Hepatocyte (in vitro differentiated cells): ENCODE measurements around the gene IL21R. TPM values are rescaled to one million over a fixed set of nuclear protein-coding genes. Genes with fewer than 3 reads are reported as not detected.
A peak's percentile ranks its signal among the peaks of the same experiment; 100 is the strongest.

Experiments
- DNase-seq: peaks from one replicate; pipeline ENCODE4 v3.0.0-alpha.2; 2016; ENCODE audit warnings: low spot score
- H2AFZ ChIP-seq: fragments of 200-600 bp; sonication (generic); 2 replicates; pipeline ENCODE4 v1.6.0; 2016; ENCODE audit warnings: antibody characterized with exemption, mild to moderate bottlenecking
- H3K27ac ChIP-seq: fragments of 200-600 bp; sonication (generic); 2 replicates; pipeline ENCODE4 v1.5.1; 2016; ENCODE audit warnings: mild to moderate bottlenecking
- H3K27me3 ChIP-seq: fragments of 200-600 bp; sonication (generic); 2 replicates; pipeline ENCODE4 v1.6.1; 2016
- H3K36me3 ChIP-seq: fragments of 200-600 bp; sonication (generic); replicated peaks from 2 replicates; pipeline ENCODE4 v1.5.1; 2016; ENCODE audit warnings: low read depth; ENCODE audit not compliant: insufficient read depth
- H3K4me1 ChIP-seq: fragments of 200-600 bp; sonication (generic); 2 replicates; pipeline ENCODE4 v1.5.1; 2016; ENCODE audit warnings: mild to moderate bottlenecking, moderate library complexity; ENCODE audit not compliant: insufficient read depth
- H3K4me2 ChIP-seq: fragments of 200-600 bp; sonication (generic); 2 replicates; pipeline ENCODE4 v1.6.0; 2016
- H3K4me3 ChIP-seq: fragments of 200-600 bp; sonication (generic); 2 replicates; pipeline ENCODE4 v1.5.1; 2016; ENCODE audit warnings: mild to moderate bottlenecking
- H3K79me2 ChIP-seq: fragments of 200-600 bp; sonication (generic); 2 replicates; pipeline ENCODE4 v1.6.0; 2017; ENCODE audit warnings: mild to moderate bottlenecking
- H3K9me2 ChIP-seq: fragments of 200-600 bp; sonication (generic); replicated peaks from 2 replicates; pipeline ENCODE4 v1.6.0; 2017; ENCODE audit warnings: mild to moderate bottlenecking; ENCODE audit not compliant: insufficient read depth
- H3K9me3 ChIP-seq: fragments of 200-600 bp; sonication (generic); 2 replicates; pipeline ENCODE4 v1.5.1; 2016; ENCODE audit warnings: low read depth, mild to moderate bottlenecking
- H4K20me1 ChIP-seq: fragments of 200-600 bp; sonication (generic); 2 replicates; pipeline ENCODE4 v1.6.0; 2016; ENCODE audit warnings: mild to moderate bottlenecking; ENCODE audit not compliant: insufficient read depth, poor library complexity, severe bottlenecking
- EZH2 ChIP-seq: fragments of 200-600 bp; sonication (generic); IDR thresholded peaks from 2 replicates; pipeline ENCODE4 v1.6.1; 2016; ENCODE audit warnings: antibody characterized with exemption, mild to moderate bottlenecking, borderline replicate concordance
- EZH2phosphoT487 ChIP-seq: fragments of 200-600 bp; sonication (generic); IDR thresholded peaks from one replicate; pipeline ENCODE4 v1.6.1; 2018; ENCODE audit warnings: antibody characterized with exemption, mild to moderate bottlenecking, low read depth, moderate library complexity; ENCODE audit not compliant: unreplicated experiment, severe bottlenecking
- WGBS: methylation state at CpG from one replicate; pipeline ENCODE4 v1.1.6; 2016; ENCODE audit warnings: low lambda C conversion rate; ENCODE audit errors: missing lambda C conversion rate; 5-methylcytosine and 5-hydroxymethylcytosine counted together
- polyA plus RNA-seq: library from polyadenylated mRNA; unstranded; fragments of >200 nt; fragmentation: Nextera tagmentation; extraction: Ambion mirVana; gene quantifications from 2 replicates; pipeline ENCODE4 v1.2.1, GENCODE V29; 2016
- total RNA-seq: library from RNA; depleted of rRNA; stranded (reverse); fragments of >200 nt; gene quantifications from 2 replicates; pipeline ENCODE4 v1.2.3, GENCODE V29; 2014
- TF ChIP-seq, protein P1 (sequence below): fragments of 200-600 bp; sonication (generic); IDR thresholded peaks from 2 replicates; pipeline ENCODE4 v1.5.1; 2016; ENCODE audit warnings: antibody characterized with exemption, mild to moderate bottlenecking; ENCODE audit not compliant: poor library complexity

The IL21R gene
- total and polyA plus RNA-seq, 2 experiments from 2014 or later: 0.10 TPM; not detected in 1

DNA sequence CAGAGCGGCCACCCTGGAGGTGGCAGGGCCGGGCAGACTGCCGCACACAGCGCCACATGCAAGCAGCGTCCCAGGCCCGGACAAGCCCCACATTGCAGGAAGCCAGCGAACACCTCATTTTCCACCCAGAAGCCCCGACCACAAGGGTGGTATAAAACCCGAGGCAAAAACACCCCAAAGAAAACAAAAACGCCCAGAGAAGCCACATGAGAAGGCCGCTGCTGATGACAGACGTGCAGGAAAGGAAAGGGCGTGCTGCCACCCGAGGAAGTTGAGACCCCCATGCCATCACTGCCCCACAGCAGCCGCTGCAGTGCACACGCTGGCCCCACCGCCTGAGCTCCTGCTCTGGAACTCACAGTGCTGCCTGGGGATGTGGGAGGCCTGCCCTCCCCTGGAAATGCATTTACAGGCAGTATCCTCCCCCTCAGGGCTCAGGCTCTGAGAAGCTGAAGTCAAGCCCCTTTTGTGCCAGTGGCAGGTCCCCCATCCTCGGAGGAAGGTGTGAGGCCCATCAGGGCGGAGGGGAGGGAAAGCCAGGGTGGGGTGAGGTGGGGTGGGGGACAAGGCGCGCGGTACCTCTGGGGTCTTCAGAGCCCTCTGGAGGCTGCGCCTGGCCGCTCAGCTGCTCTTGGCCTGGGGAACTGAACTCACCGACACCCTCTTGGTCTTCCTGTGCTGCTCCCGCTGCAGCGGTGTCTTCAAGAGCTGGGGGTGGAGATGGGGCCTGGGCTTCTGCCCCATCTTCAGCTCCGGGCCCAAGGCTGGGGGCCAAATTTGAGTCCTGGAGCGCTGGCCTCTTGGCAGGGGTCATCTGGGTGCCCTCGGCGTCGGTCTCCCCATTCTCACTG is 62.0 kb downstream of the IL21R start:
- no peaks in the 10 kb centered on the region for H3K9me3 ChIP-seq
- peaks cover 9% of the 10 kb centered on the region for H3K4me1 ChIP-seq
- no peak for DNase-seq
- no peaks in the 10 kb centered on the region for H3K9me2 ChIP-seq
- H3K36me3 ChIP-seq: no peaks in the 10 kb centered on the region
- H3K79me2 ChIP-seq: no peaks in the 10 kb centered on the region
- TF ChIP-seq EZH2phosphoT487: no peak
- no peak for TF ChIP-seq EZH2
- TF ChIP-seq, protein P1, sequence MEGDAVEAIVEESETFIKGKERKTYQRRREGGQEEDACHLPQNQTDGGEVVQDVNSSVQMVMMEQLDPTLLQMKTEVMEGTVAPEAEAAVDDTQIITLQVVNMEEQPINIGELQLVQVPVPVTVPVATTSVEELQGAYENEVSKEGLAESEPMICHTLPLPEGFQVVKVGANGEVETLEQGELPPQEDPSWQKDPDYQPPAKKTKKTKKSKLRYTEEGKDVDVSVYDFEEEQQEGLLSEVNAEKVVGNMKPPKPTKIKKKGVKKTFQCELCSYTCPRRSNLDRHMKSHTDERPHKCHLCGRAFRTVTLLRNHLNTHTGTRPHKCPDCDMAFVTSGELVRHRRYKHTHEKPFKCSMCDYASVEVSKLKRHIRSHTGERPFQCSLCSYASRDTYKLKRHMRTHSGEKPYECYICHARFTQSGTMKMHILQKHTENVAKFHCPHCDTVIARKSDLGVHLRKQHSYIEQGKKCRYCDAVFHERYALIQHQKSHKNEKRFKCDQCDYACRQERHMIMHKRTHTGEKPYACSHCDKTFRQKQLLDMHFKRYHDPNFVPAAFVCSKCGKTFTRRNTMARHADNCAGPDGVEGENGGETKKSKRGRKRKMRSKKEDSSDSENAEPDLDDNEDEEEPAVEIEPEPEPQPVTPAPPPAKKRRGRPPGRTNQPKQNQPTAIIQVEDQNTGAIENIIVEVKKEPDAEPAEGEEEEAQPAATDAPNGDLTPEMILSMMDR: no peak
- no peaks in the 10 kb centered on the region for H3K27me3 ChIP-seq
- 98% methylated on average over 28 of the region's 32 CpGs for WGBS
- peak overlapping the region; percentile 84 for H3K27ac ChIP-seq
- no peaks in the 10 kb centered on the region for H4K20me1 ChIP-seq
- no peak overlapping the region for H3K4me2 ChIP-seq
- H3K4me3 ChIP-seq: no peak overlapping the region
- H2AFZ ChIP-seq: no peak overlapping the region

GRCh38 chr16:27464626-27465482 is 62.9 kb downstream of the IL21R start:
- TF ChIP-seq EZH2: no peak
- TF ChIP-seq EZH2phosphoT487: no peak
- H3K4me1 ChIP-seq: peaks cover 9% of the 10 kb centered on the region
- H2AFZ ChIP-seq: no peak overlapping the region
- H3K27me3 ChIP-seq: no peaks in the 10 kb centered on the region
- WGBS: 92% methylated on average over 32 of the region's 33 CpGs
- no peak overlapping the region for H3K4me2 ChIP-seq
- H3K9me3 ChIP-seq: no peaks in the 10 kb centered on the region
- H3K36me3 ChIP-seq: no peaks in the 10 kb centered on the region
- H3K9me2 ChIP-seq: no peaks in the 10 kb centered on the region
- peak overlapping the region; percentile 84 for H3K27ac ChIP-seq
- H3K4me3 ChIP-seq: no peak overlapping the region
- H4K20me1 ChIP-seq: no peaks in the 10 kb centered on the region
- H3K79me2 ChIP-seq: no peaks in the 10 kb centered on the region
- no peak for DNase-seq

GRCh38 chr16:27465483-27465879 is 63.5 kb downstream of the IL21R start:
- Histone ChIP-seq H3K36me3 (no peaks in the 10 kb centered on the region), H3K27ac (peak overlapping the region; percentile 84)

More at GRCh38 chr16:27465483-27465879, 63.5 kb downstream of the IL21R start:
- no peaks in the 10 kb centered on the region for H4K20me1 ChIP-seq
- H3K27me3 ChIP-seq: no peaks in the 10 kb centered on the region
- 75% methylated on average over 8 of the region's 8 CpGs for WGBS
- H3K4me3 ChIP-seq: no peak overlapping the region
- no peak overlapping the region for H3K4me2 ChIP-seq
- no peak overlapping the region for H2AFZ ChIP-seq
- no peaks in the 10 kb centered on the region for H3K9me3 ChIP-seq
- peaks cover 9% of the 10 kb centered on the region for H3K4me1 ChIP-seq
- no peak for TF ChIP-seq EZH2
- TF ChIP-seq EZH2phosphoT487: no peak
- TF ChIP-seq, protein P1: no peak
- H3K79me2 ChIP-seq: no peaks in the 10 kb centered on the region
- H3K9me2 ChIP-seq: no peaks in the 10 kb centered on the region
- DNase-seq: peak; percentile 48
